Endothelial cell (in vitro differentiated cells): ENCODE results near the gene VAMP4. TPM values are rescaled to one million over a fixed set of nuclear protein-coding genes. Genes with fewer than 3 reads are reported as not detected.

Experiments used
- DNase-seq: peaks from one replicate; pipeline ENCODE4 v3.0.0; 2021; ENCODE audit warnings: low spot score
- H3K27ac Mint-ChIP-seq: one replicate; pipeline ENCODE4 v1.8.0; 2021; ENCODE audit warnings: mixed read lengths, inconsistent platforms; ENCODE audit not compliant: unreplicated experiment
- H3K27me3 Mint-ChIP-seq: one replicate; pipeline ENCODE4 v1.8.0; 2021; ENCODE audit warnings: mild to moderate bottlenecking, moderate library complexity, mixed read lengths, inconsistent platforms; ENCODE audit not compliant: unreplicated experiment
- H3K36me3 Mint-ChIP-seq: one replicate; pipeline ENCODE4 v1.8.0; 2021; ENCODE audit warnings: mild to moderate bottlenecking, low read depth, mixed read lengths, inconsistent platforms; ENCODE audit not compliant: unreplicated experiment
- H3K4me1 Mint-ChIP-seq: one replicate; pipeline ENCODE4 v1.8.0; 2021; ENCODE audit warnings: mild to moderate bottlenecking, mixed read lengths, inconsistent platforms; ENCODE audit not compliant: unreplicated experiment
- H3K4me3 Mint-ChIP-seq: one replicate; pipeline ENCODE4 v1.8.0; 2021; ENCODE audit warnings: mild to moderate bottlenecking, mixed read lengths, inconsistent platforms; ENCODE audit not compliant: unreplicated experiment
- H3K9me3 Mint-ChIP-seq: one replicate; pipeline ENCODE4 v1.8.0; 2021; ENCODE audit warnings: mixed read lengths, inconsistent platforms; ENCODE audit not compliant: unreplicated experiment
- long read RNA-seq: library from polyadenylated mRNA; unstranded; transcript quantifications from one replicate; pipeline ENCODE4 v2.0.0, GENCODE V29; 2020; ENCODE audit not compliant: unreplicated experiment
- total RNA-seq: library from RNA; stranded (reverse); fragmentation: NEBNext Ultra II Directional; extraction: Animal tissue kit (Norgen Biotek cat#: 25700); gene quantifications from one replicate; pipeline ENCODE4 v1.2.1, GENCODE V29; 2021; ENCODE audit not compliant: unreplicated experiment
- TF ChIP-seq, protein P1 (sequence below): fragments of 200-600 bp; sonication (generic); IDR thresholded peaks from one replicate; pipeline ENCODE4 v1.5.0; 2021; ENCODE audit warnings: antibody characterized with exemption; ENCODE audit not compliant: unreplicated experiment

VAMP4 gene, protein sequence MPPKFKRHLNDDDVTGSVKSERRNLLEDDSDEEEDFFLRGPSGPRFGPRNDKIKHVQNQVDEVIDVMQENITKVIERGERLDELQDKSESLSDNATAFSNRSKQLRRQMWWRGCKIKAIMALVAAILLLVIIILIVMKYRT
- total RNA-seq, result 11.1 TPM
- long read RNA-seq, full-length matches to known transcripts, result 4 of 6 reads
- long read RNA-seq, partial matches to known transcripts, result 0 of 6 reads
- long read RNA-seq, other reads (novel, unspliced or antisense), result 2 of 6 reads

DNA sequence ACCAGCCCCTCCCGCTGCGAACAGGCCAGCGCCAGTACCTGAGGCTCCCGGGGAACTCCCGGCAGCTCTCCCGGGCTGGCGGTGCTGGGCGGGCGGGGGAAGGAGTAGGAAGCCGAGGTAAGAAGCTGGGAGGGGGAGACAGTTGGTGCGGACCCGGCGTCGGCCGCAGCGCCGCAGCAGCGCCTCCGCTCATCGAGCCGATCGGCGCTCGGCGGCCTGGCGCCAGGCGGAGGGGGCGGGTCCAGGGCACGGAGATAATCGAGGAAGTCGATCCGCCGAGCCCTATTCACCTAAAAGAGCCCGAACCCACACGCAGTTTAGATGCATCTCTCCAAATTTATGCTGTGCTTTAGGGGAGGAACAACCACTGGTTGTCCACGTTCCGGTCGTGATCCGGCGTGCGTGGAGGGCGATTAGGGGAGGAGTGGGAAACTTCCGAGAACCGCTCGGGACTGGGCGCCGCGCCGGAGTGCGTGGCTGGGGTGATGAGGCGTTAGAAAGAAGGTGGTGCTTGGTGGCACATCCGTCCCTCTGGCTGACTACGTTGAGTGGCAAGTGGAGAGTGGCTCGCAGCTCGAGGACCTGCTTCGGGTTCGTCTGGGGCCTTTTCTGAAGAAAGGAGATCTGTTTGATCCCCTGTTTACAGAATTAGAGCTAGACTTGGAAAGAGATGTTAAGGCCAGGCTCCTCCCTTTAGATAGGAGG lies at the start of gene VAMP4:
VAMP4 (minus strand) TSS at position 194 of the 705 bp plus-strand sequence. CDS start 3,651 bp downstream, outside the sequence.
- peak; percentile 88 for DNase-seq
- no peaks in the 10 kb centered on the region for H3K9me3 Mint-ChIP-seq
- peaks cover 1% of the 10 kb centered on the region for H3K36me3 Mint-ChIP-seq
- peaks cover 33% of the 10 kb centered on the region for H3K4me1 Mint-ChIP-seq
- H3K27me3 Mint-ChIP-seq, result peaks cover 4% of the 10 kb centered on the region
- peak within 1 kb of the TSS; percentile 95 for H3K4me3 Mint-ChIP-seq
- TF ChIP-seq, protein P1, sequence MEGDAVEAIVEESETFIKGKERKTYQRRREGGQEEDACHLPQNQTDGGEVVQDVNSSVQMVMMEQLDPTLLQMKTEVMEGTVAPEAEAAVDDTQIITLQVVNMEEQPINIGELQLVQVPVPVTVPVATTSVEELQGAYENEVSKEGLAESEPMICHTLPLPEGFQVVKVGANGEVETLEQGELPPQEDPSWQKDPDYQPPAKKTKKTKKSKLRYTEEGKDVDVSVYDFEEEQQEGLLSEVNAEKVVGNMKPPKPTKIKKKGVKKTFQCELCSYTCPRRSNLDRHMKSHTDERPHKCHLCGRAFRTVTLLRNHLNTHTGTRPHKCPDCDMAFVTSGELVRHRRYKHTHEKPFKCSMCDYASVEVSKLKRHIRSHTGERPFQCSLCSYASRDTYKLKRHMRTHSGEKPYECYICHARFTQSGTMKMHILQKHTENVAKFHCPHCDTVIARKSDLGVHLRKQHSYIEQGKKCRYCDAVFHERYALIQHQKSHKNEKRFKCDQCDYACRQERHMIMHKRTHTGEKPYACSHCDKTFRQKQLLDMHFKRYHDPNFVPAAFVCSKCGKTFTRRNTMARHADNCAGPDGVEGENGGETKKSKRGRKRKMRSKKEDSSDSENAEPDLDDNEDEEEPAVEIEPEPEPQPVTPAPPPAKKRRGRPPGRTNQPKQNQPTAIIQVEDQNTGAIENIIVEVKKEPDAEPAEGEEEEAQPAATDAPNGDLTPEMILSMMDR, result no peak
- H3K27ac Mint-ChIP-seq, result peak within 1 kb of the TSS; percentile 96

DNA sequence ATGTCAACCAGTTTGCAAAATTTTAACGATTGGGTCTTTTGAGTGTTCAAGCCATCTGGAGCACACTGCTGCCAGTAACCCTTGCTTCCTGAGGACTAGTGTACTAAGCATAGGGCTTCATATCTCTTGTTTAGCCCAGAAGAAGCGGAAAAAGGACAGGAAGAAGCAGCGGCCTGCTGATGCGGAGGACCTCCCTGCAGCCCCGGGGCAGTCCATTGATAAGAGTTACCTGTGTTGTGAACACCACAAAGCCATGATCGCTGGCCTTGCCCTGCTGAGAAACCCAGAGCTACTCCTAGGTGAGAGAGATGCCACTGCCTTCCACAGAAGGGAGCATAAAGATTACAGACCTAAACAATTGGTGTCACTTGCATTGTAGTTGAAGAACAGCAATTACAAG lies 48.5 kb upstream of the VAMP4 start:
- TF ChIP-seq, protein P1, result no peak
- peaks cover 40% of the 10 kb centered on the region for H3K36me3 Mint-ChIP-seq
- H3K4me3 Mint-ChIP-seq, result no peak overlapping the region
- no peaks in the 10 kb centered on the region for H3K27me3 Mint-ChIP-seq
- DNase-seq, result no peak
- H3K4me1 Mint-ChIP-seq, result no peaks in the 10 kb centered on the region
- no peaks in the 10 kb centered on the region for H3K9me3 Mint-ChIP-seq
- H3K27ac Mint-ChIP-seq, result no peak overlapping the region

DNA sequence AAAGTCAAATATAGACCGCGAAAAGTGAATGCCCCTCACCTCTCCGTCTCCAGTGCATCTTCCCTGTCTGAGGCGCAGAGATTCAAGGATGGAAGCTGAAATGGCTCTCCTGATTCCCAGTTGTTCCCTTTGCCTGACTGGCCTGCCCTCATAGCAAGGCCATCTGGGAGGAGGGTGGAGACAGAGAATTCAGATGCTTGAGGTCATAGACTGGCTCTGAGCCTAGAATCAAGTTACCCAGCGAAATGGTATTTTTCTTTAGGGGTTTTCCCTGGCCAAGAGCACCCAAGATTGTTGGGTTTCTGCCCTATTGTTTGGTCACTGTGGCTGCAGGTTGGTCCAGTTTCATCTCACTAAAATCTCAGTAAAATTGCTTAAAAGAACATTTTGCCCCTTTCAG lies 46.8 kb upstream of the VAMP4 start:
- Mint-ChIP-seq H3K4me3 (no peak overlapping the region), H3K36me3 (peaks cover 48% of the 10 kb centered on the region), H3K4me1 (peaks cover 9% of the 10 kb centered on the region), H3K27ac (no peak overlapping the region), H3K9me3 (no peaks in the 10 kb centered on the region), H3K27me3 (no peaks in the 10 kb centered on the region)
- TF ChIP-seq, protein P1, result no peak
- no peak for DNase-seq

DNA sequence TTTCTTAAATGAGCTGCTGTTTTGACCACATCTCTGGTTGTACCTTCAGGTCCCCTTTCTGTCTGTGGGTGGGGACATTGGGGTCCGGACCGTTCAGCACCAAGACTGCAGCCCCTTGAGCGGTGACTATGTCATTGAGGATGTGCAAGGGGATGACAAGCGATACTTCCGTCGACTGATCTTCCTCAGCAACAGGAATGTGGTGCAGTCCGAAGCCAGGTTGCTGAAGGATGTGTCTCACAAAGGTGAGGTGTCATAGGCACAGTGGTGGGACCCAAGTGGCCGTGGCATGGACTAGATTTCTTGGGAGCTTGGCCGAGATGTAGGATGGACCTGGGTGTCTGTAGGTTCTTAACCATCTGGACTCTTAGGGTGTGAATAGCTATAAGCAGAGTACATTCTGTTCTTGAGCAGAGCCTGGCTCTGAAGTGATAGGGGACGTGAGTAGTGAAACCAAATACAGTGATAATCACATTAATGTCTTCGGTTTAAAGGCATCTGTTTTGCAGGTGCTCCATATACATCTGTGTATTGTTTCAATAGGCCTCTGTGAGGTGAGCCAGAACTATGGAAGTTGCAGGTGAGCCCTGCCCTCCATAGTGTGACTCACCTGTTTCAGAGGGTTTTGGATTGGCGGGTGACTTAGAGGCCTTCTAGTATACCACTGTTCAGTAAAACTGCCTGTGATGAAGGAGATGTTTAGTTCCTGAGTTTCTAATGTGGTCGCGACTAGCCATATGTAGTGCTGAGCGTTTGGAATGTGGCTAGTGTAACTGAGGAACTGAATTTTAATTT lies 46.0 kb upstream of the VAMP4 start:
- TF ChIP-seq, protein P1, result no peak
- Mint-ChIP-seq H3K9me3 (no peaks in the 10 kb centered on the region), H3K27ac (no peak overlapping the region), H3K36me3 (peaks cover 51% of the 10 kb centered on the region), H3K4me1 (peaks cover 11% of the 10 kb centered on the region), H3K4me3 (peak overlapping the region; percentile 63), H3K27me3 (no peaks in the 10 kb centered on the region)
- DNase-seq, result no peak
